ENCODE data around the gene CAMTA1.

CAMTA1 gene

GRCh38 chr1:7493711-7494454, 708.6 kb downstream of the CAMTA1 start:
- H3K4me3 ChIP-seq (ENCODE audit: low read length) = no peak overlapping the region
- no peak for TF ChIP-seq CTCF (IDR thresholded peaks at IDR 0.05; ENCODE audit: insufficient read depth, low read depth, low read length, missing control alignments)
- no peak for DNase-seq (ENCODE audit: low read depth)

GRCh38 chr1:7495962-7496361, 710.7 kb downstream of the CAMTA1 start:
- DNase-seq (ENCODE audit: low read depth) = no peak
- H3K4me3 ChIP-seq (ENCODE audit: low read length) = no peak overlapping the region

GRCh38 chr1:7497107-7497637, 711.9 kb downstream of the CAMTA1 start:
- H3K4me3 ChIP-seq (ENCODE audit: low read length) = no peak overlapping the region
- TF ChIP-seq CTCF (IDR thresholded peaks at IDR 0.05; ENCODE audit: insufficient read depth, low read depth, low read length, missing control alignments) = no peak
- no peak for DNase-seq (ENCODE audit: low read depth)

More at GRCh38 chr1:7495962-7496361, 710.7 kb downstream of the CAMTA1 start:
- TF ChIP-seq CTCF (IDR thresholded peaks at IDR 0.05; ENCODE audit: insufficient read depth, low read depth, low read length, missing control alignments) = no peak

- DNase-seq (ENCODE audit: low read depth) = no peak
- no peak for TF ChIP-seq CTCF (IDR thresholded peaks at IDR 0.05; ENCODE audit: insufficient read depth, low read depth, low read length, missing control alignments)
- no peak overlapping the region for H3K4me3 ChIP-seq (ENCODE audit: low read length)
Measured at GRCh38 chr1:7500381-7501083, 715.3 kb downstream of the CAMTA1 start.

GRCh38 chr1:7501084-7501491, 715.8 kb downstream of the CAMTA1 start:
- DNase-seq (ENCODE audit: low read depth) = no peak
- H3K4me3 ChIP-seq (ENCODE audit: low read length) = no peak overlapping the region
- TF ChIP-seq CTCF (IDR thresholded peaks at IDR 0.05; ENCODE audit: insufficient read depth, low read depth, low read length, missing control alignments) = no peak

- no peak overlapping the region for H3K4me3 ChIP-seq (ENCODE audit: low read length)
- no peak for DNase-seq (ENCODE audit: low read depth)
- no peak for TF ChIP-seq CTCF (IDR thresholded peaks at IDR 0.05; ENCODE audit: insufficient read depth, low read depth, low read length, missing control alignments)
Measured at GRCh38 chr1:7501723-7502603, 716.7 kb downstream of the CAMTA1 start.

Data from epithelial cell of esophagus (primary cell).